IPS-20b (cell line): ENCODE results near the gene KRTAP10-9.

Experiments used
- H3K27ac ChIP-seq: one replicate; pipeline ENCODE4 v1.5.1; 2013; ENCODE audit warnings: low read length
- H3K27me3 ChIP-seq: 2 replicates; pipeline ENCODE4 v1.6.1; 2013; ENCODE audit warnings: mild to moderate bottlenecking, low read length, inconsistent platforms; ENCODE audit not compliant: insufficient read depth
- H3K36me3 ChIP-seq: 2 replicates; pipeline ENCODE4 v1.6.1; 2013; ENCODE audit warnings: low read depth, mild to moderate bottlenecking, inconsistent platforms, low read length, moderate library complexity; ENCODE audit not compliant: insufficient read depth
- H3K4me1 ChIP-seq: 2 replicates; pipeline ENCODE4 v1.6.1; 2013; ENCODE audit warnings: mild to moderate bottlenecking, control low read depth, inconsistent platforms, low read length, moderate library complexity; ENCODE audit not compliant: insufficient read depth
- H3K4me3 ChIP-seq: 2 replicates; pipeline ENCODE4 v1.5.1; 2013; ENCODE audit warnings: mild to moderate bottlenecking, low read length, inconsistent platforms
- H3K9ac ChIP-seq: 2 replicates; pipeline ENCODE4 v1.6.1; 2013; ENCODE audit warnings: low read depth, mild to moderate bottlenecking, inconsistent platforms, low read length, moderate library complexity
- H3K9me3 ChIP-seq: 2 replicates; pipeline ENCODE4 v1.6.1; 2013; ENCODE audit warnings: mild to moderate bottlenecking, low read depth, low read length, inconsistent platforms; ENCODE audit not compliant: insufficient read depth

The KRTAP10-9 gene

DNA sequence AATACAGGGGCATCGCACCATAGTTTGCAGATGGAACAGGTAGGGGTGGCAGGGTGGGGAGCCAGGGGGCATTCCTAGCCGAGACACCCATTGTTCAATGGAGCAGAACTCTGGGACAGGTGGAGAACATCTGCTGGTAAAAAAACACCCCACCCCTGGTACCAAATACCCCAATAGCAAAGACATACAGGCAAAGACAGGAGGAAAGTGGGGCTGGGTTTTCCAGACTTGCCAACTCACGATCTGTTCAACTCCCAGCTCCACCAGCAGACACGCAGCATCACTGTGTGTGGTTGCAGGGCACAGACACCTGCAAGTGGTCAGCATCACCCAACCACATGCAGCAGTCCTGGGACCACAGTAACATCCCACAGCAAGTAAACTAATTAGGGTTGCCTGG, 15.3 kb upstream of the KRTAP10-9 start:
- no peaks in the 10 kb centered on the region for H3K4me1 ChIP-seq
- peaks cover 18% of the 10 kb centered on the region for H3K9me3 ChIP-seq
- no peak overlapping the region for H3K4me3 ChIP-seq
- H3K9ac ChIP-seq: no peak overlapping the region
- H3K27me3 ChIP-seq: no peaks in the 10 kb centered on the region
- no peak overlapping the region for H3K27ac ChIP-seq
- no peaks in the 10 kb centered on the region for H3K36me3 ChIP-seq

DNA sequence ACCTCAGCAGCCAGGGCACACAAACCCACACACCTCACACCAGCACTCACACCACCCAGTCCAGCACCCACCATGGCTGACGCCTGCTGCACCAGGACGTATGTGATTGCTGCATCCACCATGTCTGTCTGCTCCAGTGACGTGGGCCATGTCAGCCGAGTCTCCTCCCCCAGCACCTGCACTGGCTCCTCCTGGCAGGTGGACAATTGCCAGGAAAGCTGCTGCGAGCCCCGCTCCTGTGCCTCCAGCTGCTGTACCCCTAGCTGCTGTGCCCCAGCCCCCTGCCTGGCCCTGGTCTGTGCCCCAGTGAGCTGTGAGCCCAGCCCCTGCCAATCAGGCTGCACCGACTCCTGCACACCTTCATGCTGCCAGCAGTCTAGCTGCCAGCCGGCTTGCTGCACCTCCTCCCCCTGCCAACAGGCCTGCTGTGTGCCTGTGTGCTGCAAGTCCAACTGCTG, 14.8 kb upstream of the KRTAP10-9 start, which contains the start of gene KRTAP10-8:
Gene KRTAP10-8, plus strand, starts transcription at position 51 of the 458 bp plus-strand sequence. Its CDS starts 22 bp downstream, at position 73.
- Histone ChIP-seq H3K36me3 (no peaks in the 10 kb centered on the region), H3K27me3 (no peaks in the 10 kb centered on the region), H3K27ac (no peak within 1 kb of the TSS), H3K4me1 (no peaks in the 10 kb centered on the region), H3K9me3 (peaks cover 18% of the 10 kb centered on the region), H3K4me3 (no peak within 1 kb of the TSS), H3K9ac (no peak within 1 kb of the TSS)

DNA sequence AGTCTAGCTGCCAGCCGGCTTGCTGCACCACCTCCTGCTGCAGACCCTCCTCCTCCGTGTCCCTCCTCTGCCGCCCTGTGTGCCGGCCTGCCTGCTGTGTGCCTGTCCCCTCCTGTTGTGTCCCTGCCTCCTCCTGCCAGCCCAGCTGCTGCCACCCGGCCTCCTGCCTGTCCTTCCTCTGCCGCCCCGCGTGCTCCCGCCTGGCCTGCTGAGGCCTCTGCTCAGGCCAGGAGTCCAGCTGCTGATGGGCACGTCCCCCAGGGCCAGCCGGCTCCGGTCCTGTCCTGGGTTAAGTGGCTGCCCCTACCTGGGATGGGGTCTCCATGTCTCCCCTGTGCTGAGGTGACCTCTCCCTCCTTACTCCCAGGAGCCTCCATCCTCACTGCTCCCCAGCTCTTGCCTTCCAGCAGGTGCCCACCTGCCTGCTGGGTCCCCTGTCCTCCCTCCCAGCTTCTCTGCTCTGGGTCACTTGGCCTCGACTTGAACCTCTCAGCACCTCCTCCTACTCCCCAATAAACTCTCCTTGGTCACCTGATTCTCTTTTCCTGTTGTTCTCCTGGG, 14.1 kb upstream of the KRTAP10-9 start:
- Histone ChIP-seq H3K4me3 (no peak overlapping the region), H3K27ac (no peak overlapping the region), H3K27me3 (no peaks in the 10 kb centered on the region), H3K4me1 (no peaks in the 10 kb centered on the region), H3K36me3 (no peaks in the 10 kb centered on the region), H3K9ac (no peak overlapping the region), H3K9me3 (peaks cover 18% of the 10 kb centered on the region)

DNA sequence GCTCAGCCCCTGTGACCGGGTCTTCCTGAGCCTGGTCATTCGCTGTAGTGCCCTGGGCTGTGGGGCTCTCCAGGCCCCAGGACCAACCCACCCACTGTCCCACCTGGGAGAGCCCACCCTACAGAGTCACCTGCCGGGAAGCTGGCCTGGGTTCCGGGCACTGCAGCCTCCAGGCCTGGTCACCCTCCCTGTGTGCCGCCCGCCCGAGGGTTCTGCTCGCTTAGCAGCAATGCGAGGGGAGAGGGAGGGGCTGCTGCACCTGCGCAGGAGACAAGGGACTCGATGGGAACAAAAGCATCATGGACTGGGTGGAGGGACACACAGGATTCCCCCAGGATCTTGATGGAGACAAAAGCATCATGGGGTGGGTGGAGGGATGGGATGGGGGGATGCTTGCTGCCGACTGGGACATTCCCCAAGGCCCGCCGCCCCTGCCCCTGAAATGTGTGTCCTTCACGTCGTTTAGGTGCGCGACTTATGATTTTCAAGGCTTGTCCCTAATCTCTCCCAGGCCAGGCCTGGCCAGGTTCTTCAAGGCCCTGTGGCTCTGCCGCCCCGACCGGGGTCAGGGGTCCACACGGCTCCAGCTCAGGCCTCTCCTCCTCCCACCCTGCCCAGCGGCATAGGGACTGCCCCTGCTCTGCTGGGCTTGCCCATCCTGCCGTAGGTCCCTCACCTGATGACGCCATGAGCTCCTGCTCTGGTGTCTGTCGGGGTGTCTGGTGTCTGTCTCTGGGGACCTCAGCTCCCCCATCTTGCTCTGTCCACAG, 13.3 kb upstream of the KRTAP10-9 start:
- peaks cover 18% of the 10 kb centered on the region for H3K9me3 ChIP-seq
- H3K36me3 ChIP-seq: no peaks in the 10 kb centered on the region
- no peak overlapping the region for H3K27ac ChIP-seq
- no peak overlapping the region for H3K9ac ChIP-seq
- H3K27me3 ChIP-seq: no peaks in the 10 kb centered on the region
- no peaks in the 10 kb centered on the region for H3K4me1 ChIP-seq
- no peak overlapping the region for H3K4me3 ChIP-seq

DNA sequence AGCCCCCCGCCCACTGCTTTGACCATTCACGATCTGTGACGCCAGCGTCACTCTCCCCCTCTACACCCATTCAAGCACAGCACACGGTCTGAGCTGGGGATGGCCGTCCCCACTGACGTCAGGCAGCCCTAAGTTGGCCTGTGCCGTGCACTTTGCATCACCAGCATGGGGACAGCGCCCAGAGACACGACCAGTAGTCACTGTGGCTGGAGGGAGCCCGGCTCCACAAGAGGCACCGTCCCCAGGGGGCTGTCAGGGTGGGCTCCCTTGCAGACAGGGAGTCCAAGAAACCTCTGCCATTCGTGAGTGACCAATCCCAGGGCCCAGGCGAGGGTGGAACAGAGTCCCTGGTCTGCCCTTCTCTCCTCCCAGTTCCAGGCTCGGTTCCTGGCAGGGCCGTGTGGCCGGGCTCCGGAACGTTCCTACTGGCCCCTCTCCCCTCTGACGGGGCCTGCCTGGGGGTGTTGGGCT, 12.7 kb upstream of the KRTAP10-9 start:
- Histone ChIP-seq H3K27me3 (no peaks in the 10 kb centered on the region), H3K27ac (no peak overlapping the region), H3K36me3 (no peaks in the 10 kb centered on the region)

DNA sequence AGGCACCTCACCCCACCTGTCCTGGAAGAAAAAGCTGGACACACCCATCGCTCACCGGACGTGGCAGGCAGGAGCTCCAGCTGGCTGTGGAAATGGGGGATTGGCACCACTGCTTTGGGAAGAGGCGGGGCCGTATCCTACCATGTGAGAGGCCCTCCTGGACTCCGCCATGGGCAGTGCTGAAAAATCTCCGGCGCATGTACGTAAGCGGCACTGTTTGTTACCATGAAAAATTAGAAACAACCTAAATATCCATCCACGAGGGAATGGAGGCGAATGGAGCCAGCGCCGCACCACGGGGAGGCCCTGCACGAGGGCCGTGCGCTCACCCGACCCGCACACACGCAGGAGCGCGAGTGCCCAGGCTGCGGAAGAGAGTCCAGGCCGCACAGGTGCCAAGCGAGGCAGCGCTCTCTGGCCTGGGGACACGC, 11.9 kb upstream of the KRTAP10-9 start:
- Histone ChIP-seq H3K4me1 (no peaks in the 10 kb centered on the region), H3K27ac (no peak overlapping the region), H3K36me3 (no peaks in the 10 kb centered on the region), H3K4me3 (no peak overlapping the region), H3K27me3 (no peaks in the 10 kb centered on the region), H3K9me3 (peaks cover 24% of the 10 kb centered on the region), H3K9ac (no peak overlapping the region)

More for the DNA sequence above, 12.7 kb upstream of the KRTAP10-9 start:
- Histone ChIP-seq H3K4me1 (no peaks in the 10 kb centered on the region), H3K9me3 (peaks cover 20% of the 10 kb centered on the region), H3K4me3 (no peak overlapping the region), H3K9ac (no peak overlapping the region)

DNA sequence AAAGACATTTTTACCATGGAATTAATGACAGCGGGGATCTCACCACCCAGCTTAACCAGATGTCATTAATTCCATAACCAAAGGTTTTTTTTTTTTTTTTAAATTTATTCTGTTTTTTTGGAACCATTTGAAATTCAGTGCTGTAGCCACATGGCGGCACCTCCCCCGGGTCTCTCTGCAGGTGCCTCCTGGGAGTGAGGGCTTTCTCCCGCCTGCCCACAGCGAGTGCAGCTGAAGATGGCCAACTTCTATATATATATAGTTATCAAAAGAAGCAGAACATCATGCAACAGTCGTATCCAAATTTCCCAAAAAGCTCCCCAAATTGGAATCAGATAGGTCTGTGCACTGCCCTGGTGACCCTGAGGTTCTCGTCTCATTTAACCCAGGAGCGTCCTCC, 11.4 kb upstream of the KRTAP10-9 start:
- no peaks in the 10 kb centered on the region for H3K27me3 ChIP-seq
- H3K9me3 ChIP-seq: peaks cover 26% of the 10 kb centered on the region
- H3K4me3 ChIP-seq: no peak overlapping the region

DNA sequence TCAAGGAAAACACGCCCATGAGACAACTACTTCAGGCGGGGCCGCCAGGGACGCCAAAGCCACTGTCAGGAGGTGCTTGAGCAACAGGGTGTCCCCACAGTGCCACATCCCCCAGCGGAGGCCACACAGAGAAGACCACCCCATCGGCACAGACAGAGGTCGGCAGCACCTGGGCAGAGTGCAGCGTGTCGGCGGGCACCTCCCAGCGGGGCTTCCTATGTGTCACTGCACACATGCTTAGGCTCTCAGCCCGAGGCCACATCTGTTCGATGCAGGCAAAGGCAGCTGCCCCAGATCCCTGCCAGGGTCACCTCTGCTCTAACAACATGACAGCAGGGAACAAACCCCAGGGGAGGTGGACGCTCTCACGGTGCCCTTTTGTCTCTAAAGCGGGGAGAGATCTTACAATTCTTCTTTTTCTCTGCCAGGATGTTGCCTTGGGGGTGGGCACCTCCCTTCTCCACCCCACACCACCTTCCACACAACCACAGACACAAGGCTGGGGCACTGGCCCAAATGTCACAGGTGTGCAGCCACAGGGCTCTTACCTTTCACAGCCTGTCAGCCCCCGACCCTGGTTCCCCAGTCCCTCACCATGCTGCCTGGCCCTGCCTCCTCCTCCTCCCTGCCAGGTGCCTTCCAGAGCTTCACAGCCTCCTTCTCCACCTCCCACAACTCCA, 10.8 kb upstream of the KRTAP10-9 start:
- Histone ChIP-seq H3K27ac (no peak overlapping the region), H3K9me3 (peaks cover 29% of the 10 kb centered on the region), H3K27me3 (no peaks in the 10 kb centered on the region), H3K4me1 (no peaks in the 10 kb centered on the region), H3K36me3 (no peaks in the 10 kb centered on the region), H3K9ac (no peak overlapping the region), H3K4me3 (no peak overlapping the region)

More for the DNA sequence above, 11.4 kb upstream of the KRTAP10-9 start:
- Histone ChIP-seq H3K4me1 (no peaks in the 10 kb centered on the region), H3K36me3 (no peaks in the 10 kb centered on the region), H3K9ac (no peak overlapping the region), H3K27ac (no peak overlapping the region)

DNA sequence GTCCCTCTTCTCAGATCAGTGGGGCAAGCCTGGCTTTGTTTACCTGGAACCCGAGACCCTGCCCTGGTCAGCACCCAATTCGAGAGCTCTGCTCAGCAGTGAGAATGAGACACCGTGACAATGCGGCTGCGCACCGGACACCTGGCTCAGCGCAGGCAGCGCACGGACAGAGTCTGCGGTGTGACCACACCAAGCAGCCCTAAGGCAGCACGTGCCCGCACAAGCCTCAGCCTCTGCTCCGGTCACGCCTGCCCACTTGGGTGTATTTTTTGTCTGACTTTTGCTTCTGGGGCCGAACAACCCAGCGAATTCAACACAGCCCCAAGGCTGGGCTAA, 10.3 kb upstream of the KRTAP10-9 start:
- no peak overlapping the region for H3K9ac ChIP-seq
- H3K36me3 ChIP-seq: no peaks in the 10 kb centered on the region
- H3K27me3 ChIP-seq: no peaks in the 10 kb centered on the region
- no peak overlapping the region for H3K4me3 ChIP-seq
- peaks cover 26% of the 10 kb centered on the region for H3K9me3 ChIP-seq
- no peaks in the 10 kb centered on the region for H3K4me1 ChIP-seq
- H3K27ac ChIP-seq: no peak overlapping the region

DNA sequence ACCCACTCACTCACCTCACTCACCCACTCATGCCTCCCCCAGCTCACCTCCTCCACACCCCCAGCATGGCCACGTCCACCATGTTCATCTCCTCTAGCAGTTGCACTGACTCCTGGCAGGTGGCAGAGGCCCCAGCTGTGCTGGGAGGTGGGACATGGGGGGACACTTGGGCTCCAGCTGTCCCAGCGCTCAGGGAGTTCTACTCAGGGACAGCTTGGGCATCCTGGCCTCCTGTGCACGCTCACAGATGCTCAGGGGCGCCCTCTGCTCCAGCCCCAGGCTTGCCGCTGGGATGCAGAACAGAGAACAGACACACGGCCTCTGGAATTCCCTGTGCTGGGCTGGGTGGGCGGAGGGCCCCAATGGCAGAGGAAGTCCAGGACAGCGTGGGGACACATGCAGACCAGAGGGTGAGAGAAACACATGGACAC, 9.8 kb upstream of the KRTAP10-9 start:
- no peaks in the 10 kb centered on the region for H3K27me3 ChIP-seq

DNA sequence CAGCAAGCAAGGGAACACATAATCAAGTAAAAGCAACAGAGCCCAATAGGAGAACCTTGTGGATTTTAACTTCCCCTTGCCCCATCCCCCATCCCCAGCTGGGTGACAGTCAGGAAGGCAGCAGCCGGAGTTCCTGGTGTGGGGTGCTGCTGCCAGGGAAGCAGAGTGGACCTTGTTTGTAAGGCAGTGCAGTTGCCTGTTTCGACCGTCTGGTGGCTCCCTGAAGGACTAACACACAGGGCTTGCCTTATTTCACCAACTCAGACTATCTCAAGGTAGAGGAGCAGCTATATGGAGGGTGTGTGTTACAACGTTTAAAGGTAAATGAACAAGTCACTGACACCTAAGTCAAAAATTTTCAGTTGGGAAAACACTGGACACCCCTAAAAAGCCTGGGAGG, 8.4 kb upstream of the KRTAP10-9 start:
- Histone ChIP-seq H3K9ac (no peak overlapping the region), H3K4me1 (no peaks in the 10 kb centered on the region), H3K9me3 (peaks cover 36% of the 10 kb centered on the region), H3K36me3 (no peaks in the 10 kb centered on the region), H3K27ac (no peak overlapping the region), H3K4me3 (no peak overlapping the region), H3K27me3 (no peaks in the 10 kb centered on the region)

More for the DNA sequence above, 9.8 kb upstream of the KRTAP10-9 start:
- H3K4me1 ChIP-seq: no peaks in the 10 kb centered on the region
- H3K9me3 ChIP-seq: peaks cover 23% of the 10 kb centered on the region
- H3K9ac ChIP-seq: no peak overlapping the region
- no peak overlapping the region for H3K4me3 ChIP-seq
- H3K36me3 ChIP-seq: no peaks in the 10 kb centered on the region
- no peak overlapping the region for H3K27ac ChIP-seq
